ENCODE measurements around the gene SLC6A4.
"Not testable (repeated sequence)": the region's sequence is repeated elsewhere in the genome, so short reads cannot be mapped to it uniquely, and the experiment has no call there.

The SLC6A4 gene

DNA sequence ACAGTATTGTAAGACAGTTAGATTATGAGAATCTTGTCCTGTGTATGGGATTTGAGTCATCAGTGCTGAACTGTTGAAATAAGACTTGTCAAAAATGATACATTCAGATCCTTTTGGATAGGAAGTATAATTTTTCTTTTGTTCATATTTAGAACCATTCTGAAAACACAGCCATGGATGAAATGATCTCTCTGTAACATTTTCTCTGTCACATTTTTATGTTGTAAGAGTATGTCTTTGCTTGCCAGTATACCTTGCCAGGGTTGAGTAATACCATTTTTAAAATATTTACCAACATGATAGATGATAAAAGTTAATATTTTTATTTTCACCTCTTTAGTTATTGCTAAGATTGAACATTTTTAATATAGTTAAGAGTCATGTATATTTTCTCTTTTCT lies 73.9 kb downstream of the SLC6A4 start:
- peaks cover 14 to 18% of the 10 kb centered on the region in 2 donors for H3K9me3 Mint-ChIP-seq
- H3K4me1 Mint-ChIP-seq = peaks cover 37 to 54% of the 10 kb centered on the region in 2 donors
- no peaks in the 10 kb centered on the region for H3K27me3 Mint-ChIP-seq
- no peak overlapping the region for H3K4me3 Mint-ChIP-seq
- peaks cover 44 to 62% of the 10 kb centered on the region in 2 donors for H3K36me3 Mint-ChIP-seq
- H3K27ac Mint-ChIP-seq = no peak overlapping the region
- DNase-seq = no peak
- no peak for ATAC-seq (replicated peaks)

DNA sequence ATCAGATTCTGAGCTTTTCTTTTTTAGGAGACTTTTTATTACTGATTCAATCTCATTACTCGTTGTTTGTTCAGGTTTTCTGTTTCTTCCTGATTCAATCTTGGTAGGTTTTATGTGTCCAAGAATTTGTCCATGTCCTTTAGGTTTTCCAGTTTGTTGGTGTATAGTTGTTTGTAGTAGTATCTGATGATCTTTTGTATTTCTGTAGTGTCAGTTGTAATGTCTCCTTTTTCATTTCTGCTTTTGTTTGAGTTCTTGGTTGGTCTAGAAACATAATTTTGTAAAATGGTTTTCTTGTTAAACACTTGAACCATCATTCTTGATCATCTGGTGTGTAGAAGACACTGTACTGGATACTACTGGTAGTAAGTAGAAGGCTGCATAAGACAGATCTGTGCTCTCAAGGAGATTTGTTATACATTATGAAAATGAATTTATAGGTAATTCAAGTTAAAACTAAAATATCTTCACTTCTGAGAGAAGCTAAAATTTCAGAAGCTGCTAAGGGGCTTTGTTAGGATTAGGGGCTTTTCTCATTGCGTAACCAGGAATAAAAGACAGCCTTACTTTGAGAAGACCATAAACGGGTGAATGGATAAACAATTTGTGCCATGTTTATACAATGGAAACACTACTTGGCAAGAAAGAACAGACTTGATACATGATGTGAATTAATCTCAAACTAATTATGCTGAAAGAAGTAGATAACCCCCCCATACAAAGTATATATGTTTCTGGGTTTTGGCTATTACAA lies 74.9 kb downstream of the SLC6A4 start:
- Mint-ChIP-seq H3K27ac (no peak overlapping the region), H3K9me3 (peaks cover 14 to 18% of the 10 kb centered on the region in 2 donors), H3K36me3 (peaks cover 48 to 69% of the 10 kb centered on the region in 2 donors), H3K27me3 (no peaks in the 10 kb centered on the region), H3K4me1 (peaks cover 37 to 53% of the 10 kb centered on the region in 2 donors), H3K4me3 (no peak overlapping the region)
- DNase-seq (no peak), ATAC-seq (replicated peaks) (no peak)

- peaks cover 29 to 43% of the 10 kb centered on the region in 2 donors for H3K4me1 Mint-ChIP-seq
- ATAC-seq (replicated peaks) = no peak
- H3K4me3 Mint-ChIP-seq = no peak overlapping the region
- no peak overlapping the region for H3K27ac Mint-ChIP-seq
- no peaks in the 10 kb centered on the region for H3K27me3 Mint-ChIP-seq
- H3K9me3 Mint-ChIP-seq = peaks cover 14 to 18% of the 10 kb centered on the region in 2 donors
- DNase-seq = no peak
- peaks cover 43 to 65% of the 10 kb centered on the region in 2 donors for H3K36me3 Mint-ChIP-seq
Measured at GRCh38 chr17:30158896-30159625, 76.4 kb downstream of the SLC6A4 start.

- H3K4me3 Mint-ChIP-seq = no peak overlapping the region
- DNase-seq = no peak
- peaks cover 12 to 15% of the 10 kb centered on the region in 2 donors for H3K9me3 Mint-ChIP-seq
- H3K4me1 Mint-ChIP-seq = peaks cover 30 to 51% of the 10 kb centered on the region in 2 donors
- H3K27me3 Mint-ChIP-seq = no peaks in the 10 kb centered on the region
- peaks cover 48 to 71% of the 10 kb centered on the region in 2 donors for H3K36me3 Mint-ChIP-seq
- no peak overlapping the region for H3K27ac Mint-ChIP-seq
- ATAC-seq (replicated peaks) = no peak
Measured at GRCh38 chr17:30155389-30155788, 80.1 kb downstream of the SLC6A4 start.

DNA sequence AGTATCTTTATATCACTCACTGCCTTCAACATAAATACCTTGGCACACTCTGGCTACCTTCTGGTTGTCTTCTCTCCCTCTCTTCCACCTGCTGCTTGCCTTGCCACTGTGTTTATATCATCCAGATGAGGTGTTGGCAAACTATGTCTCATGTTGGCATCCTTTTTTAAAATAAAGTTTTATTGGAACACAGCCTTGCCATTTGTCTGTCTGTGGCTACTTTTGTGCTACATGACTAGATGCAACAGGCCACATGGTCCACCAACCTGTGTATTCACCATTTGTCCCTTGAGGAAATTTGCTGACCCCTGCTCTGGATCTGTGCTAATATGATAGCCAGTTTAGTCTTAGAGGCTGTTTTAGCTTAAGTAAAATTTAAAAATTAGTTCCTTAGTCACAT lies 82.0 kb downstream of the SLC6A4 start:
- peaks cover 0 to 4% of the 10 kb centered on the region in 2 donors for H3K9me3 Mint-ChIP-seq
- H3K27ac Mint-ChIP-seq = no peak overlapping the region
- no peak overlapping the region for H3K4me3 Mint-ChIP-seq
- H3K27me3 Mint-ChIP-seq = no peaks in the 10 kb centered on the region
- peaks cover 16 to 39% of the 10 kb centered on the region in 2 donors for H3K4me1 Mint-ChIP-seq
- ATAC-seq (replicated peaks) (no peak), DNase-seq (no peak)
- H3K36me3 Mint-ChIP-seq = peaks cover 30 to 52% of the 10 kb centered on the region in 2 donors

- Mint-ChIP-seq H3K9me3 (no peaks in the 10 kb centered on the region), H3K27ac (no peak overlapping the region), H3K4me3 (no peak overlapping the region), H3K36me3 (peaks cover 25 to 42% of the 10 kb centered on the region in 2 donors), H3K27me3 (no peaks in the 10 kb centered on the region), H3K4me1 (peaks cover 4 to 36% of the 10 kb centered on the region in 2 donors)
- no peak for DNase-seq
- no peak for ATAC-seq (replicated peaks)
Measured at GRCh38 chr17:30151471-30151870, 84.0 kb downstream of the SLC6A4 start.

- Mint-ChIP-seq H3K27me3 (no peaks in the 10 kb centered on the region), H3K4me3 (no peak overlapping the region), H3K27ac (no peak overlapping the region), H3K9me3 (no peaks in the 10 kb centered on the region), H3K36me3 (peaks cover 27 to 37% of the 10 kb centered on the region in 2 donors), H3K4me1 (peaks cover 3 to 29% of the 10 kb centered on the region in 2 donors)
- ATAC-seq (replicated peaks) (no peak), DNase-seq (no peak)
Measured at GRCh38 chr17:30148376-30148775, 87.1 kb downstream of the SLC6A4 start.

DNA sequence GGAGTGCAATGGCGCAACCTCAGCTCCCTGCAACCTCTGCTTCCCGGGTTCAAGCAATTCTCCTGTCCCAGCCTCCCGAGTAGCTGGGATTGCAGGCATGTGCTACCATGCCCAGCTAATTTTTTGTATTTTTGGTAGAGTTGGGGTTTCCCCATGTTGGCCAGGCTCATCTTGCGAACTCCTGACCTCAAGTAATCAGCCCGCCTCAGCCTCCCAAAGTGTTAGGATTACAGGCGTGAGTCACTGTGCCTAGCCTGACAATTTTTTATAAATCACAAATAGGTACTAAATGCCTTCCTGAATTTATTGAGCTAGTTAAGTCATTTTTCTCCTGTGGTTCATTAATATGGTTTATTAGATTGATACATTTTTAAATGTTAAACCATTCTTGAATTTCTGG lies 87.6 kb downstream of the SLC6A4 start:
- not testable (repeated sequence) for H3K4me3 Mint-ChIP-seq; ATAC-seq (replicated peaks); DNase-seq; H3K27me3 Mint-ChIP-seq; H3K9me3 Mint-ChIP-seq; H3K27ac Mint-ChIP-seq
- peaks cover 27 to 32% of the 10 kb centered on the region in 2 donors for H3K36me3 Mint-ChIP-seq
- H3K4me1 Mint-ChIP-seq = peaks cover 2 to 24% of the 10 kb centered on the region in 2 donors
